IPS DF 6.9 (cell line): ENCODE data around the gene ABCC6.
"Not testable (repeated sequence)": the region's sequence is repeated elsewhere in the genome, so short reads cannot be mapped to it uniquely, and the experiment has no call there.

Source experiments
- DNase-seq: peaks from one replicate; pipeline ENCODE4 v3.0.0-alpha.2; 2013; ENCODE audit warnings: low read depth, low spot score
- H3K27ac ChIP-seq: one replicate; pipeline ENCODE4 v1.5.1; 2013; ENCODE audit warnings: low read length, control low read depth
- H3K27me3 ChIP-seq: 2 replicates; pipeline ENCODE4 v1.6.1; 2013; ENCODE audit warnings: mild to moderate bottlenecking, low read length; ENCODE audit not compliant: control insufficient read depth, insufficient read depth
- H3K36me3 ChIP-seq: 2 replicates; pipeline ENCODE4 v1.6.1; 2013; ENCODE audit warnings: low read length; ENCODE audit not compliant: control insufficient read depth, insufficient read depth
- H3K4me1 ChIP-seq: 2 replicates; pipeline ENCODE4 v1.6.1; 2013; ENCODE audit warnings: low read length; ENCODE audit not compliant: control insufficient read depth, insufficient read depth
- H3K4me3 ChIP-seq: 2 replicates; pipeline ENCODE4 v1.5.1; 2013; ENCODE audit warnings: mild to moderate bottlenecking, low read length
- H3K9me3 ChIP-seq: 2 replicates; pipeline ENCODE4 v1.6.1; 2013; ENCODE audit warnings: low read length, inconsistent platforms; ENCODE audit not compliant: control insufficient read depth, insufficient read depth
- WGBS: extraction: QIAGEN DNeasy Blood & Tissue Kit; methylation state at CpG from one replicate; pipeline ENCODE4 v1.1.7; 2013; ENCODE audit warnings: mixed read lengths, missing lambda C conversion rate; ENCODE audit not compliant: insufficient read length, insufficient coverage; 5-methylcytosine and 5-hydroxymethylcytosine counted together

The ABCC6 gene

DNA sequence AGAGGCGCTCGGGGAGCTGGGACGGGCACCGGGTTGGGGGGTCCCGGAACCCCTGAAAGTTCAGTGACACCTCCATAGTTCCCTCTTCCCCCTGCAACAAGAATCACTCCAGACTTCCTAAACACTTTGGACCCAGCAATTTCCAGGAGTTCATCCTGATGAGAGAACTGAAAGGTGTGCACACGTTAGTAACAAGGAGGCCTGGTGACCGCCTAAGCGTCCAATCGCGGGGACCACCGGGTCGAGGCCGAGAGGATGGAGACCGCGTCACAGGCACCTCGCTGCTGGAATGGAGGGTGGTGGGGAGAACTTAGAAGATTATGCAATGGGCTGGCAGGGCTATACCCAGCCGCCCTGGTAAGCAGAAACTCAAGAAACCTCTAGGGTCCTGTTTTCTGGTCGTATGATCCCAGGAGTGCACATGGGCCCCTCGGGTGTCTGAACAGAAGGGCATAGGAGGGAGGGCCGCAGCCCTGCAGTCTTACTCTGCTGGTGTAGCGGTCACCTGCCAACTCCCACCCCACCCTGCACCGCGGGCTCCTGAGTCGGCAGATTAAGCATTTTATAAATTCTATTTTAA is 458 bp upstream of the ABCC6 start:
- not testable (repeated sequence) for H3K9me3 ChIP-seq, DNase-seq, H3K4me3 ChIP-seq, H3K36me3 ChIP-seq, H3K27ac ChIP-seq, H3K27me3 ChIP-seq, H3K4me1 ChIP-seq
- WGBS = no CpG with 5 or more reads among the region's 24 CpGs

DNA sequence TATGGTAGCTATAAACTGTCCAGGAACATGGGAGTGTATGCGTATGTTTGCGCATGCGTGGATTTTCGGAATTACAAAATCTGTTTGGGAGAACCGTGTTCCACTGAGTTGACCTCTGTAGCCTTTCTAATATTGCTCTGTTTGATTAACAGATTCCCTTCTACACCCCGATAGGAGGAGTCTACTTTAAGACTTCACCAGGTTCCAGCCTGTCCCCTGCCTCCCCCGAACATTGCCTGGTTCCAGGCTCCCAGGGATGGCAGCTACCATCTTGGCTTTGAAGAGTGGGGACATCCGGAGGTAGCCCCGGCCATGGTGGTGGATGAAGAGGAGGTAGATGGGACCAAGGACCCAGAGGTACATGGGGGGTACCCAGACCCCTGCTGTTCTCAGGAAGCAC is 1.9 kb downstream of the ABCC6 start:
- H3K36me3 ChIP-seq = not testable (repeated sequence)

DNA sequence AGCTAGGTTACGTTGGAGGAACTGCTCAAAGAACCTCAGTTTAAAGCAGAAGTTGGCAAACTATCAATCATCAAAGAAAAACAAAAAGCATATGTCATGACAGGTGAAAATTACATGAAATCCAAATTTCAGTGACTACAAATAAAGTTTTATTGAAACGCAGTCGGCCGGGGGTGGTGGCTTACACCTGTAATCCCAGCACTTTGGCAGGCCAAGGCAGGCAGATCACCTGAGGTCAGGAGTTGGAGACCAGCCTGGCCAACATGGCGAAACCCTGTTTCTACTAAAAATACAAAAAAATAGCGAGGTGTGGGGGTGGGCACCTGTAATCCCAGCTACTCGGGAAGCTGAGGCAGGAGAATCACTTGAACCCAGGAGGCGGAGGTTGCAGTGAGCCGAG is 2.8 kb downstream of the ABCC6 start:
- DNase-seq, H3K27me3 ChIP-seq, H3K27ac ChIP-seq, H3K4me3 ChIP-seq, H3K36me3 ChIP-seq, H3K4me1 ChIP-seq, H3K9me3 ChIP-seq: not testable (repeated sequence)
- no CpG with 5 or more reads among the region's 9 CpGs for WGBS

More for the DNA sequence above, 1.9 kb downstream of the ABCC6 start:
- not testable (repeated sequence) for H3K4me1 ChIP-seq, H3K27me3 ChIP-seq, H3K27ac ChIP-seq, H3K4me3 ChIP-seq, H3K9me3 ChIP-seq, DNase-seq
- WGBS = no CpG with 5 or more reads among the region's 9 CpGs

DNA sequence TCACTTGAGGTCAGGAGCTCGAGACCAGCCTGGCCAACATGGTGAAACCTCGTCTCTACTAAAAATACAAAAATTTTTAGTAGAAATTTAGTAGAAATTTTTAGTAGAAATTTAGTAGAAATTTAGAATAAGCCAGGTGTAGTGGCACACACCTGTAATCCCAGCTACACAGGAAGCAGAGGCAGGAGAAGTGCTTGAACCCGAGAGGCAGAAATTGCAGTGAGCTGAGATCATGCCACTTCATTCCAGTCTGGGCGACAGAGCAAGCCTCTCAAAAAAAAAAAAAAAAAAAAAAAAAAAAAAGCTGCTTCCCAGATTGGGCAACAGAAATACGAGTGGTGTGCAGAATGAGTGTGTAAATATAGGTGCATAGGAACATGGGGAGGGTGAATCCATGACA is 4.5 kb downstream of the ABCC6 start:
- WGBS = no CpG with 5 or more reads among the region's 5 CpGs
- not testable (repeated sequence) for H3K36me3 ChIP-seq, H3K4me1 ChIP-seq, H3K4me3 ChIP-seq, H3K9me3 ChIP-seq, DNase-seq, H3K27ac ChIP-seq, H3K27me3 ChIP-seq

DNA sequence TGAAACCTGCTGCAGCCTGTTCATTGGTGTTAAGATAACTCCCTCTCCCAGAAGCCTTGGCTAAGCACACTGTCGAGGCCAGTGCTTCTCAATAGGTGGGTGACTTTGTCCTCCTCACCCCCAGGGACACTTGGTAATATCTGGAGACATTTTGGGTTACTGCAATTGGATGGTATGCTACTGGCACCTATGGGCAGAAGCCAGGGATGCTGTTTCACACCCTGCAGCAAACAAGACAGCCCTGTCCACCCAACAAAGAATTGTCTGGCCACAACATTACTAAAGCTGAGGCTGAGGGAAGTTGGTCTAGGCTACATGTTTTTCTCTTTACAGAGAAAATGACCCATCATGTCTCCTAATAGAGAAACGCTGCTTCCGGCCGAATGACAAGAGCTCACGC is 4.9 kb downstream of the ABCC6 start:
- not testable (repeated sequence) for H3K36me3 ChIP-seq

DNA sequence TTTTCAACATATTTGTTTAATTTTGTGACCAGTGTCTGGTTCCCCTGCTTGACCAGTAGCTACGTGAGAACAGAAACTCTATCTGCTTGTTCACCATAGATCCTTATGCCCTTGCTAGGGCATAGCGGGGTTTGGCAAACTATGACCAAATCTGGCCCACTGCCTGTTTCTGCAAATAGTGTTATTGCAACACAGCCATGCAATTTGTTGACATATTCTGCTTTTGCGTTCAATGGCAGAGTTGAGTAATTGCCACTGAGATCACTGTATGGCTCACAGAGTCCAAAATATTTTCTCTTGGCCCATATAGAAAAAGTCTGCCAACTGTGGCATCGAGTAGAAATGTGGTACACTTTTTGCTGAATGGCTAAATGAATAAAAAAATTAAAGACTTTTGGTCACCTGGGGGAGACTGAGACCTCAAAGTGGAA is 9.4 kb downstream of the ABCC6 start:
- not testable (repeated sequence) for H3K27ac ChIP-seq, H3K9me3 ChIP-seq, H3K4me3 ChIP-seq, H3K27me3 ChIP-seq, DNase-seq, H3K36me3 ChIP-seq, H3K4me1 ChIP-seq
- no CpG with 5 or more reads among the region's 4 CpGs for WGBS

More for the DNA sequence above, 4.9 kb downstream of the ABCC6 start:
- H3K27ac ChIP-seq, H3K4me1 ChIP-seq, H3K27me3 ChIP-seq, H3K4me3 ChIP-seq, DNase-seq, H3K9me3 ChIP-seq: not testable (repeated sequence)
- WGBS = no CpG with 5 or more reads among the region's 5 CpGs

DNA sequence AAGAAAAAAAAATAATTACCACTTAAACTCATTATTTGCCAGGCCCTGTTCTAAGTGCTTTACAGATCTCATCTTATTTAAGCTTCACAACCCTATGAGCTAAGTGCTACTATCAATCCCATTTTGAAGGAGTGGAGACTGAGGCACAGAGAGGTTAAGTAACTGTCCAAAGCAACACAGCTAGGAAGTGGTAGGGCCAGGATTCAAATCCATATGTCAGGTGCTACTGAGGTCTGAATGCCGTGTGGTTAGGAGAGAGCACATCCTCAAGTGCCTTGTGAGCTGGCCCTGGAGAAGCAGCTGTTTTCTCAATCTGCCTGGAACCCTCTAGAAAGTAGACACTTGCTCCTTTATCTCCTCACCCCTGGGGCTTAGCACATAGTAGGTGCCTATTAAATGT is 11.9 kb downstream of the ABCC6 start:
- H3K27ac ChIP-seq, H3K9me3 ChIP-seq, H3K27me3 ChIP-seq, H3K4me1 ChIP-seq, DNase-seq, H3K4me3 ChIP-seq, H3K36me3 ChIP-seq: not testable (repeated sequence)
- no CpG with 5 or more reads among the region's 1 CpG for WGBS

DNA sequence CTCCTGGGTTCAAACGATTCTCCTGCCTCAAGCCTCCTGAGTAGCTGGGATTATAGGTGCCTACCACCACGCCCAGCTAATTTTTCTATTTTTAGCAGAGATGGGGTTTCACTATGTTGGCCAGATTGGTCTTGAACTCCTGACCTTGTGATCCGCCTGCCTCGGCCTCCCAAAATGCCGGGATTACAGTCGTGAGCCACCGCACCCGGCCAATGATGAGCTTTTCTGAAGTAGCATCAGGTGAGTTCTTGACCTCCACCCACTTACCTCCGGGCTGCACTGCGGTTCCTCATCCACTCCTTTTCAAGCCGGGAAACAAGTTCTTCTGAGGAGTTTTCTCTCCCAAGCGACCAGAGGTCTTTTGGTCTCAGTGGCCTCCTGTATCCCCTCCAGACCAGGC is 14.8 kb downstream of the ABCC6 start:
- H3K27me3 ChIP-seq, DNase-seq, H3K9me3 ChIP-seq, H3K4me3 ChIP-seq, H3K36me3 ChIP-seq, H3K4me1 ChIP-seq, H3K27ac ChIP-seq: not testable (repeated sequence)
- WGBS = no CpG with 5 or more reads among the region's 12 CpGs

DNA sequence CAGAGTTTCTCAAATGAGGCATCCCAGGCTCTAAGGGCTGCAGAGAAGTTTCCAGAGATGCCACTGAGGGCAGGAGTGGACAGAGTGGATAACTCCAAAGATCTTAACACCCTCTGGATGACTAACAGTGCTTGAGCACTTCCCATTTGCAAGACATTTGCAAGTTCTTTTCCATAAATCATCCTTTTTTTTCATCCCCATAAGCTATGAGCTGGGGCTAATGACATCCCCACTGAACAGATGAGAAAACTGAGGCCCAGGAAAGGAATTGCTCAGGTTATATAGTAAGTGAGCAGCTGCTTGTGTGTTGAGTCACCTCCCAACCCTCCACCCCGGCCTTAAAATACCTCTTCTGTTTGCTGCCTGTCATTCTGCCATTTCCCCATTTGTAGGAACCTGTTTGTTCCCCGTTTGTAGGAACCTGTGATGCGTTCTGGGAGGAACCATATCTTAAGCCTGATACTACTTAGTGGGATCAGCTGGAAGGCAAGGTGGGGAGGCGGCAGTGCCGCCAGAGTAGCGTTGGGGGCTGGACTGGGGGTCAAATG is 15.4 kb downstream of the ABCC6 start:
- H3K9me3 ChIP-seq, H3K4me3 ChIP-seq, H3K27me3 ChIP-seq, H3K36me3 ChIP-seq, H3K27ac ChIP-seq, H3K4me1 ChIP-seq, DNase-seq: not testable (repeated sequence)
- no CpG with 5 or more reads among the region's 6 CpGs for WGBS

DNA sequence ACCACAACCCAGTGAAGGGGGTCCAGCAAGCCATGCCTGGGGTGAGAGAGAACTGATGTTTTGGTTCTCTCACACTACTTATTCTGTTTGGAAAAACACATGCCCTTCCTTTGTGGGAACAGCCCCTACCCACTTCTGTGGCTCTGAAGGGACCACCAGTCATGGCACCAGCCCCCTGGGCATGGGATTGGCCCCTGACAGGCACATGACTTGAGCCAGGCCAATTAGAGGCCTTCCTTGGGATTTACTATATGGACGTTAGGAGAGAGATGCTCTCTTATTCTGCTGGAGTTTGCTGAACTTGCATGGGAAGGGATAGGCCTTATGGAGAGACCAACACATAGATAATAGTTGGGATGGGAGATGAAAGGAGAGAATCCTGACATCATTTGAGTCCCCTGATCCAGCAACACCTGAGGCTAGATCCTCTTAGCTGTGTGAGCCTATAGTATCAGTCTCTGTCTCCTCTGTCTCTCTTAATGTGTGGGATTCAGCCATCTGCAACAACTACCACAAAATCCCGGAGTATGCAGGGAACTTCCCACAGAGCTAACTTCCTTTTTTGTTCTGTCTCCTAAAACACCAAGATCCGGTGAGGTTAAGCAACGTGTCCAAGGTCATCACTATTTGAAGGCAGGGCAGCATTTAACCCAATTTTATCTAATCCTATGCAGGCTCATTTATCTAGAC is 16.1 kb downstream of the ABCC6 start:
- DNase-seq, H3K36me3 ChIP-seq, H3K4me3 ChIP-seq, H3K27me3 ChIP-seq, H3K4me1 ChIP-seq, H3K9me3 ChIP-seq, H3K27ac ChIP-seq: not testable (repeated sequence)
- no CpG with 5 or more reads among the region's 4 CpGs for WGBS

DNA sequence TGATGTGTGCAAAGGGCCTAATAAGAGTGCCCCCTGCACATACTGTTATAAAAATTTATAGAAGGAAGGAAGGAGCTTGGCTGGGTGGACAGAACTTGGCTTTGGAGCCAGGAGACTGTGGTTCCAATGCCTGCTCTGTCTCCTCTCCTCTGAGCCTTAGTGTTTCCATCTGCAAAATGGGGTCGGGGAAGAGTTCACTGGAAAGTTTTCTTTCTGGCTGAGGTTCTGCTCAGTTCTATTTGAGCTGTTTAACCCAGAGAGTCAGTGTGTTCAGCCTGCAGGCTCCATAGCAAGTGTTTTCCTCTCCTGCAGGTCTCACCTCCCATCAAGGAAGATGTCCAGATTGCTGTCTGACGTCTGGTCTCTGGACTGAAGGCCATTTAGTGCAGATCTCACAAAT is 17.4 kb downstream of the ABCC6 start:
- not testable (repeated sequence) for DNase-seq, H3K27ac ChIP-seq, H3K36me3 ChIP-seq, H3K4me3 ChIP-seq, H3K27me3 ChIP-seq, H3K9me3 ChIP-seq, H3K4me1 ChIP-seq
- WGBS = no CpG with 5 or more reads among the region's 2 CpGs
